22Rv1 (cell line): ENCODE results near the gene MTOR.

ENCODE experiments used
- CTCF ChIP-seq: fragments of 450-650 bp; IDR thresholded peaks from 2 replicates; pipeline ENCODE4 v1.5.1; 2017; ENCODE audit warnings: mild to moderate bottlenecking
- ZFX ChIP-seq: fragments of 450-650 bp; IDR thresholded peaks from 2 replicates; pipeline ENCODE4 v1.6.1; 2017; ENCODE audit warnings: antibody characterized with exemption, borderline replicate concordance

DNA sequence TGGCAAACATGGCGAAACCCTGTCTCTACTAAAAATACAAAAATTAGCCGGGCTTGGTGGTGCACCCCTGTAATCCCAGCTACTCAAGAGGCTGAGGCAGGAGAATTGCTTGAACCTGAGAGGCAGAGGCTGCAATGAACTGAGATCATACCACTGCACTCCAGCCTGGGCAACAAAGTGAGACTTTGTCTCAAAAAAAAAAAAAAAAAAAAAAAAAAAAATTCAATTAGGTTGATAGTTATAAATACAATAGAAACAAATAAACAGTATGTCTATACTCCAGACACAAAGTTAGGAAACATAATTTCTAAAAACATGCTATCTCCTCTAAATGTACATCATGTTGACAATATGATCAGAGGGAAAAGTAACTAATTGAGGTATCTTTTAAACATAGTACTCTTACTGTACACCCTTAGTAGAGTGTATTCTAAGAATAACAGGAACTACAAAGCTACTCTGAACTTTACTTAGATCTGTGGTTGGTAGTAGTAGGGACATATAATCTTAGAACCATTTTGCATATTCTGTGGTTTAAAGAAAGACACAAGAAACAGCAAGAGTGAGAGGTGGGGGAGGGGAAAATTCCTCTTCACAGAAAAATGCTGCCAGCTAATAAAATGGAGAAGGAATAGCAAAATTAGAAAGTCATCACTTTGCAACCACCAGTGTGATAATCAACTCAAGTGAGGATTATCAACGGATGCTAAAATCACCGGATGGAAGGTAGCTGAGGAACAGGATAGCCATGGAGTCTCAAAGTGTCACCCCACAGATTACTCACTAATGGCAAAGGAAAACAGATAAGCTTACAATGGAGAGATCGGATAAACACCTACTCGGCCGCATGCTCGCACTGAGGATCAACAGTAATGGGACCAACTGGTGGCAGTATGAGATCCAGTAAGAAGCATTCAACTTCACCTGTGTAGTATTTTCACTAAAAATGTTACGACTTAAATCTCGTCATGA, 35.0 kb downstream of the MTOR start:
- TF ChIP-seq CTCF (no peak), ZFX (no peak)
